H1 (cell line): ENCODE results near the gene METRNL. TPM values are rescaled to one million over a fixed set of nuclear protein-coding genes. Genes with fewer than 3 reads are reported as not detected.

ENCODE experiments used
- CTCF ChIA-PET: fragments of 300-600 bp; sonication (Branson Sonifier 250); formaldehyde crosslinking; loops from one replicate; lab custom pipeline; 2021; ENCODE audit not compliant: partially characterized antibody; lab: Charles Lee
- POLR2A ChIA-PET: fragments of 300-600 bp; sonication (Branson Sonifier 250); formaldehyde crosslinking; loops from one replicate; lab custom pipeline; 2021; ENCODE audit warnings: inconsistent platforms; ENCODE audit not compliant: partially characterized antibody; lab: Charles Lee
- DNase-seq, 2 experiments: peaks; one replicate each; pipeline versions ENCODE4 v3.0.0 to v3.0.0-alpha.2; 2010 to 2022; ENCODE audit warnings: low spot score in 2 of 2, low read depth in 1 of 2, mixed read lengths in 1 of 2
- FAIRE-seq: peaks from 2 replicates; lab custom pipeline; 2011; peaks lifted over from hg19 to GRCh38; lab: Jason Lieb, UNC
- H2AFZ ChIP-seq: 2 replicates; pipeline ENCODE4 v1.8.1; 2012; ENCODE audit warnings: low read length, inconsistent platforms
- H2AK5ac ChIP-seq: 2 replicates; pipeline ENCODE4 v1.6.1; 2013; ENCODE audit warnings: low read depth, low read length
- H2BK120ac ChIP-seq: replicated peaks from 2 replicates; pipeline ENCODE3; 2013; ENCODE audit warnings: low read depth, low read length, inconsistent platforms
- H2BK12ac ChIP-seq: 2 replicates; pipeline ENCODE4 v1.6.1; 2013; ENCODE audit warnings: low read depth, low read length
- H2BK15ac ChIP-seq: 2 replicates; pipeline ENCODE4 v1.6.1; 2013; ENCODE audit warnings: low read length
- H2BK20ac ChIP-seq: 2 replicates; pipeline ENCODE4 v1.6.1; 2013; ENCODE audit warnings: low read length
- H2BK5ac ChIP-seq: 2 replicates; pipeline ENCODE4 v1.6.1; 2013; ENCODE audit warnings: low read depth, low read length
- H3K14ac ChIP-seq: 2 replicates; pipeline ENCODE4 v1.6.1; 2013; ENCODE audit warnings: inconsistent platforms; ENCODE audit not compliant: insufficient read length
- H3K18ac ChIP-seq: 2 replicates; pipeline ENCODE4 v1.6.1; 2013; ENCODE audit warnings: low read length; ENCODE audit errors: extremely low read depth
- H3K23ac ChIP-seq: 2 replicates; pipeline ENCODE4 v1.6.1; 2013; ENCODE audit warnings: inconsistent platforms; ENCODE audit not compliant: insufficient read length
- H3K23me2 ChIP-seq: 2 replicates; pipeline ENCODE4 v1.6.1; 2013; ENCODE audit warnings: low read depth, low read length
- H3K27ac ChIP-seq: 2 replicates; pipeline ENCODE4 v1.6.1; 2011; ENCODE audit warnings: low read depth, low read length, inconsistent platforms
- H3K27me3 ChIP-seq, 4 experiments: replicated peaks in 1 of 4; 1 replicate in 1 of 4; 2 replicates in 3 of 4; pipeline versions ENCODE4 v1.6.1 to v1.8.1; 2011 to 2013; ENCODE audit warnings: low read length in 3 of 4, mild to moderate bottlenecking in 3 of 4, inconsistent platforms in 2 of 4, mixed read lengths in 2 of 4, moderate library complexity in 1 of 4; ENCODE audit not compliant: control insufficient read depth in 3 of 4, insufficient read depth in 3 of 4; ENCODE audit errors: extremely low read depth in 1 of 4
- H3K36me3 ChIP-seq, 4 experiments: 2 replicates each; pipeline versions ENCODE4 v1.6.1 to v1.8.1; 2011 to 2013; ENCODE audit warnings: mild to moderate bottlenecking in 4 of 4, low read length in 3 of 4, moderate library complexity in 2 of 4, control low read depth in 1 of 4, inconsistent platforms in 1 of 4; ENCODE audit not compliant: insufficient read depth in 4 of 4, control insufficient read depth in 2 of 4
- H3K4ac ChIP-seq: replicated peaks from 2 replicates; pipeline ENCODE3; 2013; ENCODE audit warnings: low read length, low read depth, mixed read lengths, inconsistent platforms; ENCODE audit not compliant: insufficient read length
- H3K4me1 ChIP-seq, 4 experiments: replicated peaks in 1 of 4; 1 replicate in 1 of 4; 2 replicates in 3 of 4; pipeline versions ENCODE4 v1.6.1 to v1.8.1; 2011 to 2013; ENCODE audit warnings: low read length in 3 of 4, inconsistent platforms in 2 of 4, mixed read lengths in 1 of 4; ENCODE audit not compliant: insufficient read depth in 4 of 4, control insufficient read depth in 3 of 4
- H3K4me2 ChIP-seq, 2 experiments: 2 replicates each; pipeline versions ENCODE4 v1.6.1 to v1.8.1; 2011 to 2013; ENCODE audit warnings: low read depth in 2 of 2, low read length in 2 of 2, control low read depth in 1 of 2, inconsistent platforms in 1 of 2, mild to moderate bottlenecking in 1 of 2; ENCODE audit not compliant: insufficient read depth in 1 of 2
- H3K4me3 ChIP-seq, 4 experiments: fragments of 200-600, 300-600 bp in 1 of 4; sonication (generic), shearing (Covaris generic), sonication (Bioruptor Twin) in 1 of 4; 2 replicates each; pipeline versions ENCODE4 v1.5.1 to v1.8.1; 2011 to 2016; ENCODE audit warnings: low read length in 4 of 4, low read depth in 3 of 4, control low read depth in 2 of 4, inconsistent platforms in 2 of 4, mild to moderate bottlenecking in 2 of 4, mixed read lengths in 1 of 4, moderate library complexity in 1 of 4; ENCODE audit not compliant: insufficient read depth in 2 of 4; ENCODE audit errors: extremely low read depth in 1 of 4
- H3K56ac ChIP-seq: replicated peaks from 2 replicates; pipeline ENCODE3; 2013; ENCODE audit warnings: low read depth, mild to moderate bottlenecking, mixed read lengths, low read length, inconsistent platforms; ENCODE audit not compliant: insufficient read length
- H3K79me1 ChIP-seq: 2 replicates; pipeline ENCODE4 v1.6.1; 2013; ENCODE audit warnings: low read depth, low read length, control low read depth
- H3K79me2 ChIP-seq, 2 experiments: 2 replicates each; pipeline versions ENCODE4 v1.6.1 to v1.8.1; 2012 to 2013; ENCODE audit warnings: low read length in 2 of 2, mild to moderate bottlenecking in 2 of 2, inconsistent platforms in 1 of 2; ENCODE audit not compliant: insufficient read depth in 2 of 2, control insufficient read depth in 1 of 2
- H3K9ac ChIP-seq, 4 experiments: replicated peaks in 1 of 4; 1 replicate in 1 of 4; 2 replicates in 3 of 4; pipeline versions ENCODE4 v1.6.1 to v1.8.1; 2011 to 2013; ENCODE audit warnings: low read depth in 3 of 4, low read length in 3 of 4, control low read depth in 2 of 4, mild to moderate bottlenecking in 2 of 4, moderate library complexity in 2 of 4, inconsistent platforms in 1 of 4; ENCODE audit errors: extremely low read depth in 1 of 4
- H3K9me3 ChIP-seq, 2 experiments: 2 replicates each; pipeline versions ENCODE4 v1.6.1 to v1.8.1; 2012 to 2013; ENCODE audit warnings: mild to moderate bottlenecking in 2 of 2, moderate library complexity in 2 of 2, control low read depth in 1 of 2, inconsistent platforms in 1 of 2, low read depth in 1 of 2, low read length in 1 of 2, mixed read lengths in 1 of 2; ENCODE audit not compliant: insufficient read depth in 2 of 2
- H4K20me1 ChIP-seq, 2 experiments: replicated peaks in 1 of 2; 2 replicates each; pipeline versions ENCODE3 to v1.8.1; 2011 to 2013; ENCODE audit warnings: inconsistent platforms in 2 of 2, low read length in 2 of 2, mild to moderate bottlenecking in 1 of 2; ENCODE audit not compliant: insufficient read depth in 2 of 2, control insufficient read depth in 1 of 2
- H4K5ac ChIP-seq: 2 replicates; pipeline ENCODE4 v1.6.1; 2013; ENCODE audit warnings: low read length, low read depth, mixed read lengths, inconsistent platforms; ENCODE audit not compliant: insufficient read length
- H4K8ac ChIP-seq: 2 replicates; pipeline ENCODE4 v1.8.0; 2013; ENCODE audit warnings: mild to moderate bottlenecking, moderate library complexity, low read length, inconsistent platforms; ENCODE audit not compliant: insufficient read depth; ENCODE audit errors: extremely low read depth
- H4K91ac ChIP-seq: replicated peaks from 2 replicates; pipeline ENCODE3; 2013; ENCODE audit warnings: low read length, mixed read lengths, inconsistent platforms; ENCODE audit not compliant: insufficient read length
- EZH2 ChIP-seq: fragments of 200-600 bp; sonication (generic); IDR thresholded peaks from 2 replicates; pipeline ENCODE4 v1.7.1; 2012; ENCODE audit warnings: low read depth, mild to moderate bottlenecking, moderate library complexity, low read length, inconsistent platforms; ENCODE audit not compliant: severe bottlenecking
- GABPA ChIP-seq: IDR thresholded peaks from 2 replicates; pipeline ENCODE4 v1.6.1; 2011; ENCODE audit warnings: mild to moderate bottlenecking, low read length, moderate library complexity, borderline replicate concordance; ENCODE audit not compliant: insufficient read depth
- KDM1A ChIP-seq: fragments of 200-600, 300-600 bp; sonication (generic); IDR thresholded peaks from 2 replicates; pipeline ENCODE4 v1.7.1; 2016; ENCODE audit warnings: mild to moderate bottlenecking, low read length, borderline replicate concordance
- KDM4A ChIP-seq: IDR thresholded peaks from one replicate; pipeline ENCODE4 v1.7.1; 2012; ENCODE audit warnings: low read depth, mild to moderate bottlenecking, moderate library complexity, low read length, inconsistent platforms; ENCODE audit not compliant: severe bottlenecking
- RAD21 ChIP-seq, 2 experiments: IDR thresholded peaks in 1 of 2; conservative IDR thresholded peaks in 1 of 2; 2 replicates each; pipeline ENCODE4 v1.6.1; 2011; ENCODE audit warnings: low read depth in 2 of 2, low read length in 2 of 2, improper control_type of control experiment in 1 of 2, inconsistent platforms in 1 of 2, mild to moderate bottlenecking in 1 of 2, moderate library complexity in 1 of 2
- RFX5 ChIP-seq: IDR thresholded peaks from 2 replicates; pipeline ENCODE4 v1.6.1; 2011; ENCODE audit warnings: low read depth, low read length, improper control_type of control experiment, borderline replicate concordance
- RNF2 ChIP-seq: fragments of 200-900, 300-1000 bp; sonication (generic); IDR thresholded peaks from 2 replicates; pipeline ENCODE4 v1.7.1; 2016; ENCODE audit warnings: borderline replicate concordance, low read depth, mild to moderate bottlenecking, antibody characterized with exemption, low read length; ENCODE audit not compliant: poor library complexity, severe bottlenecking; ENCODE audit errors: missing control alignments
- SIX5 ChIP-seq: IDR thresholded peaks from 2 replicates; pipeline ENCODE4 v1.6.1; 2011; ENCODE audit warnings: mild to moderate bottlenecking, low read depth, low read length
- SP1 ChIP-seq: IDR thresholded peaks from 2 replicates; pipeline ENCODE4 v1.6.1; 2011; ENCODE audit warnings: low read depth, low read length
- TAF1 ChIP-seq: IDR thresholded peaks from 2 replicates; pipeline ENCODE4 v1.6.1; 2011; ENCODE audit warnings: mild to moderate bottlenecking, low read depth, low read length
- ZNF274 ChIP-seq: IDR thresholded peaks from 2 replicates; pipeline ENCODE4 v1.7.0; 2012; ENCODE audit warnings: low read length, borderline replicate concordance; ENCODE audit errors: extremely low read depth
- WGBS, 2 experiments: shearing (Covaris generic) in 1 of 2; methylation state at CpG; one replicate each; pipeline versions ENCODE4 v1.1.6 to v1.1.7; 2013 to 2015; ENCODE audit warnings: low lambda C conversion rate in 2 of 2, mixed read lengths in 2 of 2, inconsistent platforms in 1 of 2, low coverage in 1 of 2, missing lambda C conversion rate in 1 of 2; ENCODE audit not compliant: insufficient replicate concordance in 2 of 2, insufficient coverage in 1 of 2, insufficient read length in 1 of 2; ENCODE audit errors: extremely low coverage in 1 of 2, missing lambda C conversion rate in 1 of 2; 5-methylcytosine and 5-hydroxymethylcytosine counted together
- polyA plus RNA-seq, 7 experiments: library from polyadenylated mRNA; depleted of rRNA in 3 of 7; stranded (reverse) in 5 of 7; unstranded in 2 of 7; fragments of >200 nt in 5 of 7; fragments of 200-250 nt in 2 of 7; gene quantifications; 1 replicate in 5 of 7; 2 replicates in 1 of 7; 4 replicates in 1 of 7; pipeline versions ENCODE4 v1.2.1 to v1.2.3, GENCODE V29; 2011 to 2013; ENCODE audit warnings: missing spikeins in 2 of 7, mixed read lengths in 2 of 7
- total RNA-seq: library from RNA; stranded (reverse); fragmentation: NEBNext Ultra II Directional; extraction: Animal tissue kit (Norgen Biotek cat#: 25700); gene quantifications from 2 replicates; pipeline ENCODE4 v1.2.1, GENCODE V29; 2021
- TF ChIP-seq, protein P1 (sequence below): IDR thresholded peaks from 2 replicates; pipeline ENCODE4 v1.6.1; 2012; ENCODE audit warnings: inconsistent platforms

METRNL gene
- total and polyA plus RNA-seq, 2 of the 8 experiments (the other 6 are each of a cell fraction or from before 2014, with no cell fraction given), result 13.9 to 14.2 TPM

DNA sequence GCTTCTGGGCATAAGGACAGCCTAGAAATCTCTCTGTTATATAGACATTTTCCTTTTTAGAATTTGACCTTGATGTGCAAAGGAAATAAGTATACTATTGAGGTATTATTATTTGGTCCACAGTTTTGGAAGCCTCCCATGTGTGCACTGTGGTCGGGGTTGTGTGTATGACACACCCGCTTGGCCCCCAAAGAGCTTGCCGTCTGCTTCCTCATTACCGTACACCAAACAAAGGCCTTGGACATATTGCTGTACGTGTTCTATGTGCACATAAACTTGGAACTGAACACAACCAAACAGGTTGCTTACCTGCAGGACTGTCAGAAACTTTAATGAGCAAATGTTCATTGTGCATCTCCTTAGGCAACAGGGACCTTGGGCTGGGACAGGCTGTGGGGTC is 38.2 kb downstream of the METRNL start:
- H3K56ac ChIP-seq, result no peak overlapping the region
- no peak overlapping the region for H4K8ac ChIP-seq
- H2BK15ac ChIP-seq, result no peak overlapping the region; the same call in 1 of the 2 replicates
- no peak overlapping the region for H3K4me2 ChIP-seq
- H4K20me1 ChIP-seq, result no peaks in the 10 kb centered on the region
- H3K9ac ChIP-seq, result no peak overlapping the region
- H3K27me3 ChIP-seq, result peaks cover 0 to 21% (median 9%) of the 10 kb centered on the region in 4 experiments; a peak in 5 of 7 replicates
- no peak overlapping the region for H3K4me3 ChIP-seq
- no peak overlapping the region for H2BK5ac ChIP-seq
- H3K23ac ChIP-seq, result no peak overlapping the region
- no peak overlapping the region for H3K18ac ChIP-seq
- no peak overlapping the region for H4K91ac ChIP-seq
- no peak overlapping the region for H2AK5ac ChIP-seq
- no peaks in the 10 kb centered on the region for H3K79me2 ChIP-seq
- no peaks in the 10 kb centered on the region for H3K23me2 ChIP-seq
- peaks cover 6 to 59% of the 10 kb centered on the region in 2 experiments; a peak in 3 of 4 replicates for H3K9me3 ChIP-seq
- no peak overlapping the region for H2AFZ ChIP-seq
- H3K14ac ChIP-seq, result no peak overlapping the region
- no peak overlapping the region for H2BK12ac ChIP-seq
- DNase-seq (no peak), FAIRE-seq (no peak)
- no peak overlapping the region for H3K27ac ChIP-seq
- no peaks in the 10 kb centered on the region for H3K36me3 ChIP-seq
- ChIA-PET CTCF (interaction anchor here (3.7 kb wide), 1 partner anchor 11 kb away, joined by 18 read pairs; no protein-coding TSS in a partner anchor), POLR2A (interaction anchor here (1.6 kb wide), 1 partner anchor 15 kb away, joined by 7 read pairs; no protein-coding TSS in a partner anchor)
- no peaks in the 10 kb centered on the region for H3K79me1 ChIP-seq
- H2BK120ac ChIP-seq, result no peak overlapping the region
- no peak overlapping the region for H4K5ac ChIP-seq
- H2BK20ac ChIP-seq, result no peak overlapping the region; the same call in 1 of the 2 replicates
- WGBS, 2 experiments, result 73% methylated on average over 5 of the region's 5 CpGs; no CpG with 5 or more reads in 1 of the 2 experiments
- no peak overlapping the region for H3K4ac ChIP-seq
- H3K4me1 ChIP-seq, result peaks cover 0 to 5% (median 0%) of the 10 kb centered on the region in 4 experiments; a peak in 1 of 7 replicates
- TF ChIP-seq RNF2 (no peak), GABPA (no peak), SIX5 (no peak), RFX5 (no peak), ZNF274 (no peak), RAD21 (IDR thresholded peaks at IDR 0.05 in 1 of 2, conservative IDR thresholded peaks at IDR 0.05 in 1 of 2; ENCODE audit: low read depth in 2 of 2, low read length in 2 of 2) (no peak), SP1 (no peak), EZH2 (no peak), KDM4A (no peak), KDM1A (no peak), TAF1 (no peak)
- TF ChIP-seq, protein P1, sequence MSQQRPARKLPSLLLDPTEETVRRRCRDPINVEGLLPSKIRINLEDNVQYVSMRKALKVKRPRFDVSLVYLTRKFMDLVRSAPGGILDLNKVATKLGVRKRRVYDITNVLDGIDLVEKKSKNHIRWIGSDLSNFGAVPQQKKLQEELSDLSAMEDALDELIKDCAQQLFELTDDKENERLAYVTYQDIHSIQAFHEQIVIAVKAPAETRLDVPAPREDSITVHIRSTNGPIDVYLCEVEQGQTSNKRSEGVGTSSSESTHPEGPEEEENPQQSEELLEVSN, result no peak
